ENCODE data around the gene LINC00237.

DNA sequence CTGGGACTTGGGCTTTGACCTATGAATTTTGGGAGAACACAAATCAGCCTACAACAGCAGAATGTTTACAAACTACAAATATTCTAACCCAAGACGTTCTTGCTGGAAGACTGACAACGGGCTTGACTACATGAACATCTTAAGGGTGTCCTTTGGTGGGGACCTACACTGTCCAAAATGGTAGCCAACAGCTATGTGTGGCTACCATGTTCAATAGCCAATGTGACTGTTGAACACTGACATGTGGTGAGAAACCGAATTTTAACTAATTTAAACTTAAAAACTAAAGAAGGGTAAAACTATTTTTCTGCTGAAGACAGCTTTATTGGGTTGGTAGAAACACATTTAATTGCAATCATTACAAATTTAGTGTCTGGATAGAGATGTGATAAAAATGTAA lies 30.1 kb downstream of the LINC00237 start:
- TF ChIP-seq NFRKB (IDR thresholded peaks at IDR 0.05) (no peak), CTBP1 (IDR thresholded peaks at IDR 0.05; ENCODE audit: borderline replicate concordance) (no peak), FOXK2 (IDR thresholded peaks at IDR 0.05) (no peak), TARDBP (IDR thresholded peaks at IDR 0.05) (no peak), SP1 (IDR thresholded peaks at IDR 0.05) (no peak), SUZ12 (IDR thresholded peaks at IDR 0.05) (no peak), L3MBTL2 (conservative IDR thresholded peaks at IDR 0.05) (no peak), ELF4 (IDR thresholded peaks at IDR 0.05) (no peak), FOXM1 (IDR thresholded peaks at IDR 0.05; ENCODE audit: borderline replicate concordance) (no peak), FOXA1 (IDR thresholded peaks at IDR 0.05) (no peak)
- TF ChIP-seq, protein P1, sequence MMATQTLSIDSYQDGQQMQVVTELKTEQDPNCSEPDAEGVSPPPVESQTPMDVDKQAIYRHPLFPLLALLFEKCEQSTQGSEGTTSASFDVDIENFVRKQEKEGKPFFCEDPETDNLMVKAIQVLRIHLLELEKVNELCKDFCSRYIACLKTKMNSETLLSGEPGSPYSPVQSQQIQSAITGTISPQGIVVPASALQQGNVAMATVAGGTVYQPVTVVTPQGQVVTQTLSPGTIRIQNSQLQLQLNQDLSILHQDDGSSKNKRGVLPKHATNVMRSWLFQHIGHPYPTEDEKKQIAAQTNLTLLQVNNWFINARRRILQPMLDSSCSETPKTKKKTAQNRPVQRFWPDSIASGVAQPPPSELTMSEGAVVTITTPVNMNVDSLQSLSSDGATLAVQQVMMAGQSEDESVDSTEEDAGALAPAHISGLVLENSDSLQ (IDR thresholded peaks at IDR 0.05): no peak

Measured in HEK293T (cell line).